GM12874 (cell line): ENCODE data around the gene SMPD1.
A peak's percentile ranks its signal among the peaks of the same experiment; 100 is the strongest.

ENCODE experiments used
- TF ChIP-seq, protein P1 (sequence below): IDR thresholded peaks from 2 replicates; pipeline ENCODE4 v1.5.1; 2011; ENCODE audit warnings: low read depth, mild to moderate bottlenecking, control low read depth, low read length, moderate library complexity; ENCODE audit not compliant: insufficient read depth

SMPD1 gene

GRCh38 chr11:6438979-6439571, 48.8 kb downstream of the SMPD1 start:
- TF ChIP-seq, protein P1, sequence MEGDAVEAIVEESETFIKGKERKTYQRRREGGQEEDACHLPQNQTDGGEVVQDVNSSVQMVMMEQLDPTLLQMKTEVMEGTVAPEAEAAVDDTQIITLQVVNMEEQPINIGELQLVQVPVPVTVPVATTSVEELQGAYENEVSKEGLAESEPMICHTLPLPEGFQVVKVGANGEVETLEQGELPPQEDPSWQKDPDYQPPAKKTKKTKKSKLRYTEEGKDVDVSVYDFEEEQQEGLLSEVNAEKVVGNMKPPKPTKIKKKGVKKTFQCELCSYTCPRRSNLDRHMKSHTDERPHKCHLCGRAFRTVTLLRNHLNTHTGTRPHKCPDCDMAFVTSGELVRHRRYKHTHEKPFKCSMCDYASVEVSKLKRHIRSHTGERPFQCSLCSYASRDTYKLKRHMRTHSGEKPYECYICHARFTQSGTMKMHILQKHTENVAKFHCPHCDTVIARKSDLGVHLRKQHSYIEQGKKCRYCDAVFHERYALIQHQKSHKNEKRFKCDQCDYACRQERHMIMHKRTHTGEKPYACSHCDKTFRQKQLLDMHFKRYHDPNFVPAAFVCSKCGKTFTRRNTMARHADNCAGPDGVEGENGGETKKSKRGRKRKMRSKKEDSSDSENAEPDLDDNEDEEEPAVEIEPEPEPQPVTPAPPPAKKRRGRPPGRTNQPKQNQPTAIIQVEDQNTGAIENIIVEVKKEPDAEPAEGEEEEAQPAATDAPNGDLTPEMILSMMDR: peak; percentile 65

GRCh38 chr11:6440906-6441358, 50.7 kb downstream of the SMPD1 start, which contains the start of gene HPX:
HPX (minus strand) TSS chr11:6440987; CDS start chr11:6440963, 24 bp downstream.
- TF ChIP-seq, protein P1: no peak

DNA sequence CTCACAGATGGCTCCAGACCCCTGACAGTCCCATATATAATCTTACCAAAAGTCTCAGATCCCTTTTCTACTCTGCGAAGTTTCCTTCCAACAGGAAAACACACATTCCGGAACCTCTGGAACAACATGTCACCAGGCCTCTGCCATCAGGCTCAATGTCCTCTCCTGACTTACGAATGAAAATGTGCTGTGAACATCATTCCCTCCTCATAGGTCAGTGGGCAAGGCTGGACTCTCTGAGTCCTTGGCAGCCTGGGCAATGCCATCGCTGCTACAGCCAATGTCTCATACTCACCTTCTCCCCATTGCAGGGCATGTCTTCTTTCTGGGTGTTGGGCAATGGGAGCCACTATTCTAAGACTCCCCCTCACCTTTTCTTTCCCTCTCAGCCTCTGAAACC, 52.2 kb downstream of the SMPD1 start:
- TF ChIP-seq, protein P1: no peak

- TF ChIP-seq, protein P1: peak; percentile 90
These were observed 53.2 kb downstream of the SMPD1 start for GRCh38 chr11:6443269-6444003.
